ENCODE results near the gene ANO1.

ANO1 gene

GRCh38 chr11:70124321-70125000, 46.3 kb downstream of the ANO1 start:
- H3K27ac ChIP-seq (ENCODE audit: low read depth, low read length) = no peak overlapping the region
- no peaks in the 10 kb centered on the region for H3K27me3 ChIP-seq (ENCODE audit: low read length)
- no peaks in the 10 kb centered on the region for H3K36me3 ChIP-seq (ENCODE audit: low read length)
- H3K9ac ChIP-seq (ENCODE audit: low read length) = no peak overlapping the region
- no peaks in the 10 kb centered on the region for H4K20me1 ChIP-seq (ENCODE audit: low read depth, low read length)
- H3K79me2 ChIP-seq (ENCODE audit: insufficient read depth, low read length) = no peaks in the 10 kb centered on the region
- no peak overlapping the region for H3K4me3 ChIP-seq (ENCODE audit: insufficient read depth, low read length, poor library complexity, severe bottlenecking)
- H3F3A ChIP-seq (ENCODE audit: insufficient read depth) = no peaks in the 10 kb centered on the region
- H3K9me2 ChIP-seq (replicated peaks; ENCODE audit: insufficient read depth, low read length) = no peaks in the 10 kb centered on the region
- H3K9me3 ChIP-seq (ENCODE audit: insufficient read depth, low read length) = no peaks in the 10 kb centered on the region
- H3K4me2 ChIP-seq (ENCODE audit: low read depth, low read length, poor library complexity, severe bottlenecking) = no peak overlapping the region
- no peak for TF ChIP-seq CTCF (IDR thresholded peaks at IDR 0.05; ENCODE audit: insufficient read depth, low read length, poor library complexity, severe bottlenecking)
- no peak for TF ChIP-seq EZH2phosphoT487 (conservative IDR thresholded peaks at IDR 0.05; ENCODE audit: low read length)
- no peak overlapping the region for H2AFZ ChIP-seq (ENCODE audit: low read depth, low read length, severe bottlenecking)

- H3F3A ChIP-seq (ENCODE audit: insufficient read depth) = no peaks in the 10 kb centered on the region
- TF ChIP-seq EZH2phosphoT487 (conservative IDR thresholded peaks at IDR 0.05; ENCODE audit: low read length) (no peak), CTCF (IDR thresholded peaks at IDR 0.05; ENCODE audit: insufficient read depth, low read length, poor library complexity, severe bottlenecking) (no peak)
- H3K27ac ChIP-seq (ENCODE audit: low read depth, low read length) = no peak overlapping the region
- no peak overlapping the region for H3K9ac ChIP-seq (ENCODE audit: low read length)
- H3K9me2 ChIP-seq (replicated peaks; ENCODE audit: insufficient read depth, low read length) = no peaks in the 10 kb centered on the region
- H3K9me3 ChIP-seq (ENCODE audit: insufficient read depth, low read length) = no peaks in the 10 kb centered on the region
- H3K27me3 ChIP-seq (ENCODE audit: low read length) = no peaks in the 10 kb centered on the region
- H3K4me2 ChIP-seq (ENCODE audit: low read depth, low read length, poor library complexity, severe bottlenecking) = no peak overlapping the region
- H2AFZ ChIP-seq (ENCODE audit: low read depth, low read length, severe bottlenecking) = no peak overlapping the region
- H3K4me3 ChIP-seq (ENCODE audit: insufficient read depth, low read length, poor library complexity, severe bottlenecking) = no peak overlapping the region
- H3K36me3 ChIP-seq (ENCODE audit: low read length) = no peaks in the 10 kb centered on the region
- no peaks in the 10 kb centered on the region for H3K79me2 ChIP-seq (ENCODE audit: insufficient read depth, low read length)
- no peaks in the 10 kb centered on the region for H4K20me1 ChIP-seq (ENCODE audit: low read depth, low read length)
Measured at GRCh38 chr11:70126494-70126893, 48.4 kb downstream of the ANO1 start.

GRCh38 chr11:70127653-70128434, 49.7 kb downstream of the ANO1 start:
- no peaks in the 10 kb centered on the region for H4K20me1 ChIP-seq (ENCODE audit: low read depth, low read length)
- no peak overlapping the region for H3K27ac ChIP-seq (ENCODE audit: low read depth, low read length)
- TF ChIP-seq CTCF (IDR thresholded peaks at IDR 0.05; ENCODE audit: insufficient read depth, low read length, poor library complexity, severe bottlenecking) = no peak
- no peak for TF ChIP-seq EZH2phosphoT487 (conservative IDR thresholded peaks at IDR 0.05; ENCODE audit: low read length)
- no peak overlapping the region for H2AFZ ChIP-seq (ENCODE audit: low read depth, low read length, severe bottlenecking)
- H3K9me3 ChIP-seq (ENCODE audit: insufficient read depth, low read length) = no peaks in the 10 kb centered on the region
- no peaks in the 10 kb centered on the region for H3K79me2 ChIP-seq (ENCODE audit: insufficient read depth, low read length)
- H3K9me2 ChIP-seq (replicated peaks; ENCODE audit: insufficient read depth, low read length) = no peaks in the 10 kb centered on the region
- no peak overlapping the region for H3K4me3 ChIP-seq (ENCODE audit: insufficient read depth, low read length, poor library complexity, severe bottlenecking)
- no peak overlapping the region for H3K9ac ChIP-seq (ENCODE audit: low read length)
- no peaks in the 10 kb centered on the region for H3K36me3 ChIP-seq (ENCODE audit: low read length)
- no peaks in the 10 kb centered on the region for H3K27me3 ChIP-seq (ENCODE audit: low read length)
- no peaks in the 10 kb centered on the region for H3F3A ChIP-seq (ENCODE audit: insufficient read depth)
- no peak overlapping the region for H3K4me2 ChIP-seq (ENCODE audit: low read depth, low read length, poor library complexity, severe bottlenecking)

Data from SU-DHL-6 (cell line).